ENCODE results near the gene PIRT.
"Not testable (repeated sequence)": the region's sequence is repeated elsewhere in the genome, so short reads cannot be mapped to it uniquely, and the experiment has no call there.

Gene PIRT

DNA sequence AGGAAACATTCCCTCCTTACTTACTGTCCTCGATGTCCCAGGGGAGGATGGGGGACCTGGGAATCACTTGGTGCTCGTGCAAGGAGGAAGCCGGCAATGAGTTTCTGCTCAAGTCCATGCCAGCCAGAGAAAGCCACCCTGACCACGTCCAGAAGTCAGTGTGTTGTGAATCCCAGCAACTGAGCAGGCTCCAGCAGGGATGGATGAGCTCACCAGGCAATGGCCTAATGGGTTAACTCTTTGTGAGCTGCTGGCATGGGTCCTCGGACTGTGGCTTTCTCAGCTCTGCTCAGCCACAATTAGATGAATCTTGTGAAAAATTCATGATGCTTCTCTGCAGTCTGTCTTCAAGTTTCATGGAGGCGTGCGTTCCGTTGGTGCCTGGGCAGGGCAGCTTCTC lies at the start of gene PIRT:
PIRT (minus strand) TSS at position 167 of the 400 bp plus-strand sequence. CDS start 12,442 bp downstream, outside the sequence.
- DNase-seq = no peak

- no peak for DNase-seq
Observed at GRCh38 chr17:10881959-10882358, 44.1 kb upstream of the PIRT start.

- no peak for DNase-seq
Observed at GRCh38 chr17:10879190-10879836, 41.4 kb upstream of the PIRT start.

DNA sequence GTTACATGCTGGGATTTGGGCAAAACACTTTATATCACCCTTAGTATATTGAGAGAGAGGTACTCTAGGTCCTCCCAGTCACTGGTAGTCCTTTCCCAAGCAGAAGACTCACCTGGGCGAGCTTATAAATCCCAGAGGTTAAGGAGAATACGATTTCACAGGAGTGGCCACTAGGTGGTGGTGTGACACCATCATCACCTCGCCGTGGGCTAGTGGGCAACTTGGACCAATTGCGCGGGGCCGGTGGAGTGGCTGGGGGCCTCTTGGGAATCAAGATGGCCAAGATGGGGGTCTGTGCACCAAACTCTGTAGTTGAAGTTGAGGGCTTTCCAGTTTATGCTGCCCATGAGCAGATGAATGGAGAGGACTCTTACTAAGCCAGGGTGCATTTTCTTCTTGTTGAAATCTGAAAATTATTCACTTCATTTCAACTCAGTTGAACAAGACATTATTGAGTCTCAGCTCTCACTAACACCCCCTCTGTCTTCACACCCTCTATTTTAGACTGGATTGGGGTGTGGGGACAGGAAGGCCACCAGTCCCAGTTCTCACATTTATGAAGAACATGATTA lies 38.2 kb upstream of the PIRT start:
- DNase-seq = no peak

- DNase-seq = no peak
Observed at GRCh38 chr17:10875430-10875851, 37.6 kb upstream of the PIRT start.

DNA sequence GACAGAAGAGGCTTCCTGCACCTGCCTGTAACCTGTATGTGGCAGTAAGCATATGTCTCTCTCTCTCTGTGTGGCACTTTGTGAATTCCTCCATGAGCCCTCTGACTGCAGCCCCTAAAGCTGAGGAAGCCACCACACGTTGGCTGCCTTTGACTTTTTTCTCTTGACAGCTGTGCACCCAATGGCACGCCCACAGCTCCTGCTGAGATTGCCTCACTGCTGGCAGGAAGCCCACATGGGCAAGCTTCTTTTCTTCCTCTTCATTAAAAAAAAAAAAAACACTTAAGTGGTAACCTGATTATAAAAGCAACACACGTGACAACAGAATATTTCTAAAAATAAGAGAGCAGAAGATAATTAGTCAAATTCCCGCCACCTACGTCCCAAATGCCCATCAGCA lies 34.0 kb upstream of the PIRT start:
- no peak for DNase-seq

DNA sequence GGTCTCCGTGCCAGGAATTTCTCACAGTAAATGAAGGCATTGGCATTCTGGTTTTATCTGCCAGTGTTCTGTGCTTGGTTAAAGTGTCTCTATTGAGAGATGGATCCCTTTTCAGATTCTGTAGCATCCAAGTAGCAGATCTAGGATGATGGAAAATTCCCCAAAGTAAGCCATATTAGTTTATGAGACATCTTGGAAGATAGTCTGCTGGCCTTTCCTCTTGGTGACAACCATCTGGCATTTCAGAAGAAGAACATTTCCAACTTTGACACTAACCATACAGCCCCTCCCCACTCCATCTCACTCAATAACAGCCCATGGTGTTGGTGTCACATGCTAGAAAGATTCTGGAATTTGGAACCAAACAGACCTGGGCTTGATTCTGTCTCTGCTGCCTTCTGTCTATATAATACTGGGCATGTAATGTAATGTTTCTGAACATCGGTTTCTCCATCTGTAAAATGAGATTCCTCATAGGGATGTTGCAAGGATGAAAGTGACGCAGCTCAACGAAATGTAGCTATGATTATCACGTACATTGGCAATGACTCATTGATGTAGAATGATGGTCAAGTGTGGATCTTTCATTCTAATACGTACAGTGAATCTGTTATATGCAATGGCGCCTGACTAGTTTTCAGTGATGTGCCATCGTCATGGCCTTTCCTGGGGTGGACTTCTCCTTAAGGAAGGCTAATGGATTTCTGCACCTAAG lies 32.6 kb upstream of the PIRT start:
- DNase-seq = no peak

DNA sequence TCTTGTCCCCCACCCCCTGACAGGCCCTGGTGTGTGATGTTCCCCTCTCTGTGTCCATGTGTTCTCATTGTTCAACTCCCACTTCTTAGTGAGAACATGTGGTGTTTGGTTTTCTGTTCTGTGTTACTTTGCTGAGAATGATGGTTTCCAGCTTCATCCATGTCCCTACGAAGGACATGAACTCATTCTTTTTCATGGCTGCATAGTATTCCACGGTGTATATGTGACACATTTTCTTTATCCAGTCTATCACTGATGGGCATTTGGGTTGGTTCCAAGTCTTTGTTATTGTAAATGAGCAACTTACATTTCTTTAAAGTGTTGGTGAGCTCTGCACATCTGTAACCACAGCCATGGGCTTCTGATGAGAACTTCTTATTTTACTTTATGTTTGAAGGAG lies 30.9 kb upstream of the PIRT start:
- not testable (repeated sequence) for DNase-seq

GRCh38 chr17:10859051-10859450 lies 21.2 kb upstream of the PIRT start:
- DNase-seq = no peak

DNA sequence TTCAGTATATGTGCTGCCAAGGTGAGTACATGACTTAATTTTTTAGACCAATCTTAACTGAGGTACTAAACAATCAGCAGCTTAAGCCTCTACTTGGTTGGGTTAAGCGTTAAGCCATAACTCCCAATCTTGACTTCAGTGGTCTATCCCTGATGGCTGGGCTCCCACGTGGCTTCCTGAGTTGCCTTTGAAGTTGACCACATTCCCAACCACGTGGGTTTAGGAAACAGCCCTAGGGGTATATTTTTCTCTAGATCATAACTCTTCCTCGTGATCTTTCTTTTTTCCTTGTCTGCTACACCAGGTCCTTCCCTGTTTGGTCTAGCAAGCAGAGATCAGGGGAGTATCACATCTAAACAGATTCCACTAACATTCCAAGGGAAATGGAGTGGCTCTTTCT lies 20.1 kb upstream of the PIRT start:
- no peak for DNase-seq

- not testable (repeated sequence) for DNase-seq
Observed at GRCh38 chr17:10846636-10847035, 8.7 kb upstream of the PIRT start.

- no peak for DNase-seq
Observed at GRCh38 chr17:10845388-10845751, 7.5 kb upstream of the PIRT start.

DNA sequence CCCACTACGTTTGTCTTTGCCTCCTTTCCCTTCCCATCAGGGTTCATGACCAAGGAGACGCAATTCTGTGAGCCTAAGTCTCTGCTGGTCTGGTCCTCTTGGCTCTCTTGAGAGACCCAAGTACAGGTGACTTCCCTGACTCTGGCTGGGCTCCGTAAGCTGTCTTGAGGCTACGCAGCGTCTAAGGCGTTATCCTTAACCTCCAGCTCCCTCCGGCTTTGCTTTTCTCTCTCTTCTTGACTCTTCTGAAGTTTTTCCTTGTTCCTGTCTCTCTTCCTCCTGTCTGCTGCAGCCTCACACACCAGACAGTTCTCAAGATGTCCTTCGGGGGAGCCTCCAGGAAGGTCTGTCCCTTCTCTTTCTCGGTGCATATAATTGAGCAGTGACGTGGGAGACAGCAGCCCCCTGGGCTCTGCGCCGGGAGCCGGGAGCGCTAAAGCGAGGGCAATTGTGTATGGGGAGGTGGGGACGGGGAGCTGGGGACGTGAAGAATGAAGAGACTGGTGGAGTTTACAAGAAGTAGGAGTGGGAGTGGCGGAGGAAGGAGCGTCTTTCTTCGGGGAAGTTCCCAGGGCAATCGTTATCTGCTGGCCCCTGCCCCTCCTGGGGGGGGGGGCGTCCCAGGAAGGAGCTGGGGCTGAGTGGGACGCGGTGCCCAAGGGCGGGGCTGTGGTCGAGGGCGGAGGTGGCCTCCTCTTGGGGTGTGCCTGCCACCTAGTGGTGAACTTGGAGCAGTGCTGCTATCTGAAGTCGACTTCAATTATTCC lies 6.9 kb upstream of the PIRT start:
- peak; percentile 3 for DNase-seq

GRCh38 chr17:10843811-10844210 lies 5.9 kb upstream of the PIRT start:
- no peak for DNase-seq

GRCh38 chr17:10842658-10843057 lies 4.8 kb upstream of the PIRT start:
- no peak for DNase-seq

DNA sequence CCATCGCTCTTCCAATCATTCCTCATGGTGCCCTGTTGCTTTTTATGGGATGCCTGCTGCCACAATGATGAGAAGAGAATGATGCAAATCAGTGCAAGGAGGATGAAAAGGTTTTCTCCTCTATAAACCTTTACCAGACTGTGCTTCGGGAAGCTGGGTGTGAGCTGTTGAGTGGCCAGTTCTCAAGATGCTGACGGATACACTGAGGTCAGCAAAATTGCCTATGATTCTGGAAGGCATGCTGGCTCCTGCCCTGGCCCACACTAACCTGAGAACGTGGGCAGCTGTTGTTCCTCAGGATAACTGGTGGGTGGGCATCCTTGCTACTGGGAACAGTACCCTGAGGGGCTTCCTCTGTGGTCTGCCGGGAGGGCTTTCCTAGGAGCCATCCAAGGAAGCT lies 795 bp upstream of the PIRT start:
- no peak for DNase-seq

- no peak for DNase-seq
Observed at GRCh38 chr17:10836966-10837590, 809 bp downstream of the PIRT start.

DNA sequence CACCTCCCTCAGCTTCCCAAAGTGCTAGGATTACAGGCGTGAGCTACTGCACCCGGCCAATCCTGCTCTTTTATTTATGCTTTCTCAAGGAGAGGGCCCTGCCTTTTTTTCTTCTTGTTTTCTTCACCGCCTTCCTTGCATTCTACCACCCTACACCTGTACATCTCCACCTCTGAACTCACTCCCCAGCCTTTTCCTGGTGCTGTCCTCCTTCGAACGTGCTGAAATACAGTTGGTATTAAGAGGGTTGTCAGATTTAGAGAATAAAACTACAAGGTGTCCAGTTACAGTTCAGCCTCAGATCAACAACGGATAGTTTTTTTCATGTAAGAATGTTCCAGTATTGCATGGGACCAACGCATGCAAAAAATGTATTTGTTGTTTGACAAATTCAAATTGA lies 1.7 kb downstream of the PIRT start:
- DNase-seq = no peak

DNA sequence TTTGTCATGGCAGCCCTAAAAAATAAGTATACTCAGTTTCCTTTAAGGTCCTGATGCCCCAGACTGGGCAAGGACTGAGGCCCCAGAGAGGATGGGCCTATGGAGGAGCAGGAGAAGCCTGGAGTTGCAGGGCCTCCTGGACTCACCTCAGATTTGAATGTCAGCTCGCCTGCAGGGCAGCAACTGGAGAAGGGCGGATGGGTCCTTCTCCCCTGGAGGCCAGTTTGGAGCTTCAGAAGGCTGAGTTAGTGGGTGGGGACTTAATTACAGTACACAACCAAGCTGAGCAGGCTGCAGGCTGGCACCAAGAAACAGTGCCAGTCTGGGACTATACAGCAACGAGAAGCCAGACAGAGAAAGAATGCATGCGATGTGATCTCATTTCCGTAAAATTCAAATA lies 6.2 kb downstream of the PIRT start:
- DNase-seq = no peak

DNA sequence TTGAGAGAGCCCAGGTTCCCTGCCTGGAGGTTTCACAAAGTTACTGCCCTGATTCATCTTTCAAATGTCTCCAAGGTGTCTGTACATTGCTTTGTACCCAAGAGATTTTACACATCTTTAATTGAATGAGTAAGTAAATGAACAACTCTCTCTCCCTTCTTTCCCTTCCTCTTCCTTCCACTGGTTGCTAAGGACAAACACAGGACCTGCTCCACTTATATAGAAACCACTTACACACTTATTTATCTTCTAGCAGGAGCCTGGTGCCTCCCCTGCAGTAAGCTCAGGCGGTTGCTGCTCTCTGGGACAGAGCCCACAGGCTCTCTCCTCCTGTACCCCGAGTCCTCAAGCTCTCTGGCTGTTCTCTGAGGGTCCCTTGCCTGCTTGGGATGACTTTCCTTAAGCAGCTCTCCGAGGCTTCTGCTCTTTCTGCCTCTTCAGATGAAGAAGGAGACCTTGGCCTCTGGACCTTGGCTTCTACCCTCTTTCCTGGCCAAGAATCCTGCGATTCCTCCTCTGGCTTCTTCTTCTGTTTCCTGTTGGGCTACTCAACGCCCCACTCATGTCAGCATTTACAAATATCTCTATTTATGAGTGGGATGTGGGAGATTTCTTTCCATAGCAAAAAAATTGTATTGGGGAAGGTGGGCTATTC lies 9.9 kb downstream of the PIRT start:
- no peak for DNase-seq

DNA sequence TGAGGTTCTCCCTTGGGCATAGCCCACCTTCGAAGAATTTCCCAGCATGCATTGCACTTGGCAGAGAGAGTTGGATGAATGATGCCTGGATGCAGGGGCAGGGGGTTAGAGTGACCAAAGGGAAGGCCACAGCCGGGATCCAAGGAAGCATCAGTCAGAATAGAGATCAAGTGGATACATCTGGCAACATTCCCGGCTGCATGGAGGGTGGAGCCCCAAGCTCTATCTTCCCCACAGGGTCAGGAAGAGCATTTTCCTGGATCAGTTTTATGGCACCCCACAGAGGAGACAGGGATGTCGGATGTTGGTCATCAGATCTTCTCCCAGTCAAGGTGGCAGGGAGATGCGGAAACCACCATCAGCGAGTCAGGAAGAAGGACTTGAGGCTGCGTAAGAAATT lies 13.0 kb downstream of the PIRT start:
- no peak for DNase-seq

- DNase-seq = no peak
Observed at GRCh38 chr17:10821770-10822169, 16.1 kb downstream of the PIRT start.

DNA sequence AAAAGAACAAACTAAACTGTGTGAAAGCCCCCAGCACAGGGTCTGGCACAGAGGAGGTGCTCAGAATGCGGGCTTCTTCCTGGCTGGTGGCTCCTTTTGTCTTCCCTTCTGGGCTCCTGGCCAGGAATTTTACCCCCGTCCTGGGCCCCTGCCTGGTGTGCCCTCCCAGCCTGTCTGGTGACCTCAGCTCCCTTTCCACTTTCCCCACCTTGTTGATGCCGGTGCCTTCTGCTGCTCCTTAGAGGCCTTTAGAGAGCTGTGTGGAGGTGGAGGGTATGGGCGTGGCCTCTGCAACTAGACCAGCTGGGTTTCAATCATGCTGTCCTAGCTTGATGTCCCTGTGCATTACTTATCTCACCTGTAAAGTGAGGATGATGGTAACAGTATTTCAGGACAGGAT lies 16.8 kb downstream of the PIRT start:
- DNase-seq = no peak
